Stimulated activated naive CD8-positive, alpha-beta T cell treated with anti-CD3 and anti-CD28 coated beads, Interleukin-15, Interleukin-2, amounts not matched to agents 100 ng/mL and 50 ng/mL, for 24 hours (primary cell): ENCODE data around the gene SH2D4B.

Source experiments
- H3K27ac Mint-ChIP-seq: one replicate; pipeline ENCODE4 v1.8.0; 2021; ENCODE audit warnings: mild to moderate bottlenecking, mixed read lengths
- H3K27me3 Mint-ChIP-seq: one replicate; pipeline ENCODE4 v1.8.0; 2021; ENCODE audit warnings: mixed read lengths
- H3K36me3 Mint-ChIP-seq: one replicate; pipeline ENCODE4 v1.8.0; 2021; ENCODE audit warnings: low read depth, mixed read lengths
- H3K4me1 Mint-ChIP-seq: one replicate; pipeline ENCODE4 v1.8.0; 2021; ENCODE audit warnings: low read depth, mixed read lengths
- H3K4me3 Mint-ChIP-seq: one replicate; pipeline ENCODE4 v1.8.0; 2021; ENCODE audit warnings: mild to moderate bottlenecking, mixed read lengths
- H3K9me3 Mint-ChIP-seq: one replicate; pipeline ENCODE4 v1.8.0; 2021; ENCODE audit warnings: mixed read lengths

SH2D4B gene

GRCh38 chr10:80579181-80579763, 41.6 kb downstream of the SH2D4B start:
- Mint-ChIP-seq H3K4me3 (no peak overlapping the region), H3K36me3 (no peaks in the 10 kb centered on the region), H3K9me3 (no peaks in the 10 kb centered on the region), H3K4me1 (peaks cover 16% of the 10 kb centered on the region), H3K27me3 (peaks cover 6% of the 10 kb centered on the region), H3K27ac (no peak overlapping the region)

GRCh38 chr10:80579849-80580637, 42.3 kb downstream of the SH2D4B start:
- H3K4me1 Mint-ChIP-seq, result peaks cover 16% of the 10 kb centered on the region
- H3K27ac Mint-ChIP-seq, result no peak overlapping the region
- H3K27me3 Mint-ChIP-seq, result peaks cover 6% of the 10 kb centered on the region
- H3K4me3 Mint-ChIP-seq, result no peak overlapping the region
- no peaks in the 10 kb centered on the region for H3K36me3 Mint-ChIP-seq
- no peaks in the 10 kb centered on the region for H3K9me3 Mint-ChIP-seq

- H3K4me3 Mint-ChIP-seq, result no peak overlapping the region
- no peaks in the 10 kb centered on the region for H3K9me3 Mint-ChIP-seq
- peaks cover 6% of the 10 kb centered on the region for H3K27me3 Mint-ChIP-seq
- no peaks in the 10 kb centered on the region for H3K36me3 Mint-ChIP-seq
- H3K27ac Mint-ChIP-seq, result no peak overlapping the region
- peaks cover 16% of the 10 kb centered on the region for H3K4me1 Mint-ChIP-seq
These were observed 43.2 kb downstream of the SH2D4B start for GRCh38 chr10:80580638-80581468.

GRCh38 chr10:80581469-80581835, 43.8 kb downstream of the SH2D4B start:
- Mint-ChIP-seq H3K27me3 (peaks cover 6% of the 10 kb centered on the region), H3K9me3 (no peaks in the 10 kb centered on the region), H3K4me1 (peaks cover 16% of the 10 kb centered on the region)

GRCh38 chr10:80582286-80582960, 44.7 kb downstream of the SH2D4B start:
- Mint-ChIP-seq H3K9me3 (no peaks in the 10 kb centered on the region), H3K4me3 (no peak overlapping the region), H3K27me3 (peaks cover 6% of the 10 kb centered on the region), H3K27ac (no peak overlapping the region), H3K4me1 (peaks cover 16% of the 10 kb centered on the region), H3K36me3 (no peaks in the 10 kb centered on the region)

More at GRCh38 chr10:80581469-80581835, 43.8 kb downstream of the SH2D4B start:
- H3K4me3 Mint-ChIP-seq, result no peak overlapping the region
- no peaks in the 10 kb centered on the region for H3K36me3 Mint-ChIP-seq
- H3K27ac Mint-ChIP-seq, result no peak overlapping the region

GRCh38 chr10:80583685-80584084, 46.0 kb downstream of the SH2D4B start:
- no peak overlapping the region for H3K4me3 Mint-ChIP-seq
- peaks cover 12% of the 10 kb centered on the region for H3K4me1 Mint-ChIP-seq
- H3K27ac Mint-ChIP-seq, result no peak overlapping the region
- H3K9me3 Mint-ChIP-seq, result no peaks in the 10 kb centered on the region
- no peaks in the 10 kb centered on the region for H3K36me3 Mint-ChIP-seq
- peaks cover 2% of the 10 kb centered on the region for H3K27me3 Mint-ChIP-seq

- Mint-ChIP-seq H3K4me3 (no peak overlapping the region), H3K27ac (no peak overlapping the region), H3K36me3 (no peaks in the 10 kb centered on the region), H3K27me3 (no peaks in the 10 kb centered on the region), H3K4me1 (peaks cover 5% of the 10 kb centered on the region), H3K9me3 (no peaks in the 10 kb centered on the region)
These were observed 48.1 kb downstream of the SH2D4B start for GRCh38 chr10:80585812-80586211.

- H3K4me3 Mint-ChIP-seq, result no peak overlapping the region
- H3K9me3 Mint-ChIP-seq, result no peaks in the 10 kb centered on the region
- H3K4me1 Mint-ChIP-seq, result peaks cover 5% of the 10 kb centered on the region
- H3K36me3 Mint-ChIP-seq, result no peaks in the 10 kb centered on the region
- no peaks in the 10 kb centered on the region for H3K27me3 Mint-ChIP-seq
- H3K27ac Mint-ChIP-seq, result no peak overlapping the region
These were observed 50.8 kb downstream of the SH2D4B start for GRCh38 chr10:80588546-80588945.

GRCh38 chr10:80589726-80590373, 52.1 kb downstream of the SH2D4B start:
- Mint-ChIP-seq H3K4me3 (no peak overlapping the region), H3K27ac (peak overlapping the region; percentile 2), H3K4me1 (peaks cover 5% of the 10 kb centered on the region), H3K36me3 (no peaks in the 10 kb centered on the region), H3K9me3 (no peaks in the 10 kb centered on the region), H3K27me3 (no peaks in the 10 kb centered on the region)

GRCh38 chr10:80590585-80591125, 53.0 kb downstream of the SH2D4B start:
- peaks cover 2% of the 10 kb centered on the region for H3K27me3 Mint-ChIP-seq
- H3K4me1 Mint-ChIP-seq, result peaks cover 5% of the 10 kb centered on the region
- H3K9me3 Mint-ChIP-seq, result no peaks in the 10 kb centered on the region
- H3K4me3 Mint-ChIP-seq, result no peak overlapping the region
- no peak overlapping the region for H3K27ac Mint-ChIP-seq
- no peaks in the 10 kb centered on the region for H3K36me3 Mint-ChIP-seq

GRCh38 chr10:80596391-80597257, 58.9 kb downstream of the SH2D4B start:
- H3K4me1 Mint-ChIP-seq, result peaks cover 5% of the 10 kb centered on the region
- H3K4me3 Mint-ChIP-seq, result no peak overlapping the region
- H3K27ac Mint-ChIP-seq, result no peak overlapping the region
- H3K27me3 Mint-ChIP-seq, result peaks cover 4% of the 10 kb centered on the region
- H3K9me3 Mint-ChIP-seq, result no peaks in the 10 kb centered on the region
- H3K36me3 Mint-ChIP-seq, result no peaks in the 10 kb centered on the region

GRCh38 chr10:80598084-80598798, 60.5 kb downstream of the SH2D4B start:
- peaks cover 5% of the 10 kb centered on the region for H3K4me1 Mint-ChIP-seq
- peaks cover 4% of the 10 kb centered on the region for H3K27me3 Mint-ChIP-seq
- H3K9me3 Mint-ChIP-seq, result no peaks in the 10 kb centered on the region
- H3K4me3 Mint-ChIP-seq, result no peak overlapping the region
- H3K36me3 Mint-ChIP-seq, result no peaks in the 10 kb centered on the region
- H3K27ac Mint-ChIP-seq, result no peak overlapping the region

GRCh38 chr10:80598951-80599350, 61.2 kb downstream of the SH2D4B start:
- H3K27me3 Mint-ChIP-seq, result peaks cover 4% of the 10 kb centered on the region
- no peaks in the 10 kb centered on the region for H3K9me3 Mint-ChIP-seq
- H3K27ac Mint-ChIP-seq, result no peak overlapping the region
- H3K4me1 Mint-ChIP-seq, result peaks cover 5% of the 10 kb centered on the region
- H3K4me3 Mint-ChIP-seq, result no peak overlapping the region
- no peaks in the 10 kb centered on the region for H3K36me3 Mint-ChIP-seq
